SU-DHL-6 (cell line): Measurements from ENCODE around the gene EOGT.

Experiments used
- CTCF ChIP-seq: fragments of 200-600 bp; sonication (generic); IDR thresholded peaks from one replicate; pipeline ENCODE4 v1.5.1; 2017; ENCODE audit warnings: antibody characterized with exemption, mild to moderate bottlenecking, low read length, moderate library complexity; ENCODE audit not compliant: insufficient read depth, poor library complexity, severe bottlenecking
- EZH2phosphoT487 ChIP-seq: fragments of 200-600 bp; sonication (generic), shearing (Covaris generic); conservative IDR thresholded peaks from 2 replicates; pipeline ENCODE4 v1.6.1; 2018; ENCODE audit warnings: mild to moderate bottlenecking, antibody characterized with exemption, low read length, moderate library complexity, mixed read lengths

- no peak for TF ChIP-seq EZH2phosphoT487
- TF ChIP-seq CTCF: no peak
Measured at GRCh38 chr3:69032142-69032541, 18.7 kb upstream of the EOGT start.
